Mammary epithelial cell (primary cell): ENCODE results near the gene THEM4.

Experiments used
- EZH2 ChIP-seq: IDR thresholded peaks from 2 replicates; pipeline ENCODE4 v1.6.1; 2012; ENCODE audit warnings: low read length, inconsistent platforms, borderline replicate concordance
- TF ChIP-seq, protein P1 (sequence below), 2 donors: IDR thresholded peaks in 1 of 2; conservative IDR thresholded peaks in 1 of 2; 2 replicates each; pipeline ENCODE4 v1.5.1; 2011 to 2012; ENCODE audit warnings: inconsistent platforms in 2 of 2, low read length in 2 of 2, mild to moderate bottlenecking in 2 of 2, control low read depth in 1 of 2, low read depth in 1 of 2; ENCODE audit not compliant: insufficient read depth in 1 of 2; ENCODE audit errors: extremely low read depth in 1 of 2

DNA sequence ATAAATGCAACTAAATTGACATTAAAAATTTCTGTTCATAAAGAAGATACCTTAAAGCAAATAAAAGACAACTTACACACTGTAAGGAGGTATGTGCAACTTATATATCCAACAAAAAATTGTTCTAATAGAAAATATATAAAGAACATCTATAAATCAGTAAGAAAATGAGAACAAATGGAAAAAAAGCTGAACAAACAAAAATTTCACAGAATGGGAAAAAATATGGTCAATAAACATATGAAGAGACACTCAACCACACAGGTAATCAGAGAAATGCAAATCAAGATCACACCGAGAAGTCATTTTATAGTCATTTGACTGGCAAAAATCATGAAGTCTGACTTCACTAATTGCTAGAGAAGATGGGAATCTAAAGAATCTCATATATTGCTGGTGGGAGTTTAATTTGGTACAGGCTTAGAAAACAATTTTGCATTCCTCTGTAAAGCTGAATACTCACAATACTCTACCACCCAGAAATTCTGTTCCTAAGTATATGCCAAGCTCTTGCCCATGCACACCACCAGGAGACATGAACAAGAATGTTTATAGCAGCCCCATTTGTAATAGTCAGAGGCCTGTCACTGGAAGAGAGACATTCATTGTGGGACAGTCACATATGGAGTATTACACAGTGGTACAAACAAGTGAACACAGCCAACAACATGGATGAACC is 33.8 kb downstream of the THEM4 start:
- TF ChIP-seq EZH2: no peak
- TF ChIP-seq, protein P1, sequence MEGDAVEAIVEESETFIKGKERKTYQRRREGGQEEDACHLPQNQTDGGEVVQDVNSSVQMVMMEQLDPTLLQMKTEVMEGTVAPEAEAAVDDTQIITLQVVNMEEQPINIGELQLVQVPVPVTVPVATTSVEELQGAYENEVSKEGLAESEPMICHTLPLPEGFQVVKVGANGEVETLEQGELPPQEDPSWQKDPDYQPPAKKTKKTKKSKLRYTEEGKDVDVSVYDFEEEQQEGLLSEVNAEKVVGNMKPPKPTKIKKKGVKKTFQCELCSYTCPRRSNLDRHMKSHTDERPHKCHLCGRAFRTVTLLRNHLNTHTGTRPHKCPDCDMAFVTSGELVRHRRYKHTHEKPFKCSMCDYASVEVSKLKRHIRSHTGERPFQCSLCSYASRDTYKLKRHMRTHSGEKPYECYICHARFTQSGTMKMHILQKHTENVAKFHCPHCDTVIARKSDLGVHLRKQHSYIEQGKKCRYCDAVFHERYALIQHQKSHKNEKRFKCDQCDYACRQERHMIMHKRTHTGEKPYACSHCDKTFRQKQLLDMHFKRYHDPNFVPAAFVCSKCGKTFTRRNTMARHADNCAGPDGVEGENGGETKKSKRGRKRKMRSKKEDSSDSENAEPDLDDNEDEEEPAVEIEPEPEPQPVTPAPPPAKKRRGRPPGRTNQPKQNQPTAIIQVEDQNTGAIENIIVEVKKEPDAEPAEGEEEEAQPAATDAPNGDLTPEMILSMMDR (conservative IDR thresholded peaks at IDR 0.05 in 1 of 2, IDR thresholded peaks at IDR 0.05 in 1 of 2; ENCODE audit: extremely low read depth in 1 of 2, insufficient read depth in 1 of 2, low read depth in 1 of 2, low read length in 2 of 2): no peak
